ENCODE data around the gene ARID3B. TPM values are rescaled to one million over a fixed set of nuclear protein-coding genes. Genes with fewer than 3 reads are reported as not detected.

Gene ARID3B
- total RNA-seq, 1 experiment from 2014 or later = 19.0 TPM

- TF ChIP-seq EZH2phosphoT487 (IDR thresholded peaks at IDR 0.05; ENCODE audit: borderline replicate concordance, low read length) (no peak), EZH2 (IDR thresholded peaks at IDR 0.05; ENCODE audit: low read length, unreplicated experiment) (no peak), CTCF (conservative IDR thresholded peaks at IDR 0.05; ENCODE audit: low read depth, low read length) (no peak)
- CTCF ChIA-PET = no interaction called here
- intact Hi-C loops (cut with micrococcal nuclease) = no loop called here
- peaks cover 31% of the 10 kb centered on the region; the same call in 1 of the 2 replicates for H3K36me3 ChIP-seq (ENCODE audit: low read depth, low read length)
- BruUV-seq (replicated peaks) = no TSS peak
- H3K27ac ChIP-seq (ENCODE audit: low read length) = no peak overlapping the region
- POLR2A ChIA-PET (ENCODE audit: unreplicated experiment) = no interaction called here
- H3K9ac ChIP-seq (ENCODE audit: low read length) = no peak overlapping the region
- no peaks in the 10 kb centered on the region for H3F3A ChIP-seq (ENCODE audit: low read length, unreplicated experiment)
- no peak overlapping the region for H2AFZ ChIP-seq (ENCODE audit: low read length)
- H4K20me1 ChIP-seq (ENCODE audit: low read length) = no peaks in the 10 kb centered on the region
- no peaks in the 10 kb centered on the region for H3K9me2 ChIP-seq (replicated peaks; ENCODE audit: low read length)
- no peak overlapping the region for H3K4me2 ChIP-seq (ENCODE audit: low read length)
- ATAC-seq = no peak
- no peak overlapping the region for H3K4me3 ChIP-seq (ENCODE audit: low read length)
- no peaks in the 10 kb centered on the region for H3K79me2 ChIP-seq (ENCODE audit: low read length)
- no peak for DNase-seq
- no peaks in the 10 kb centered on the region for H3K27me3 ChIP-seq (ENCODE audit: low read length)
- H3K9me3 ChIP-seq (ENCODE audit: low read length) = no peaks in the 10 kb centered on the region
- H3K4me1 ChIP-seq (ENCODE audit: insufficient read depth, low read length) = no peaks in the 10 kb centered on the region
Observed at GRCh38 chr15:74592222-74592621, 51.2 kb downstream of the ARID3B start.

GRCh38 chr15:74593122-74593521 is 52.1 kb downstream of the ARID3B start:
- no peak overlapping the region for H3K4me2 ChIP-seq (ENCODE audit: low read length)
- no peaks in the 10 kb centered on the region for H3K79me2 ChIP-seq (ENCODE audit: low read length)
- DNase-seq (no peak), ATAC-seq (no peak)
- peaks cover 34% of the 10 kb centered on the region; the same call in 1 of the 2 replicates for H3K36me3 ChIP-seq (ENCODE audit: low read depth, low read length)
- ChIA-PET POLR2A (ENCODE audit: unreplicated experiment) (no interaction called here), CTCF (no interaction called here)
- H3K9me2 ChIP-seq (replicated peaks; ENCODE audit: low read length) = no peaks in the 10 kb centered on the region
- intact Hi-C loops (cut with micrococcal nuclease) = no loop called here
- no peaks in the 10 kb centered on the region for H3K9me3 ChIP-seq (ENCODE audit: low read length)
- no peak overlapping the region for H2AFZ ChIP-seq (ENCODE audit: low read length)
- no peaks in the 10 kb centered on the region for H4K20me1 ChIP-seq (ENCODE audit: low read length)
- H3K4me1 ChIP-seq (ENCODE audit: insufficient read depth, low read length) = no peaks in the 10 kb centered on the region
- BruUV-seq (replicated peaks) = no TSS peak
- no peaks in the 10 kb centered on the region for H3F3A ChIP-seq (ENCODE audit: low read length, unreplicated experiment)
- no peak overlapping the region for H3K4me3 ChIP-seq (ENCODE audit: low read length)
- H3K27ac ChIP-seq (ENCODE audit: low read length) = no peak overlapping the region
- no peaks in the 10 kb centered on the region for H3K27me3 ChIP-seq (ENCODE audit: low read length)
- TF ChIP-seq CTCF (conservative IDR thresholded peaks at IDR 0.05; ENCODE audit: low read depth, low read length) = no peak
- no peak for TF ChIP-seq EZH2phosphoT487 (IDR thresholded peaks at IDR 0.05; ENCODE audit: borderline replicate concordance, low read length)
- no peak for TF ChIP-seq EZH2 (IDR thresholded peaks at IDR 0.05; ENCODE audit: low read length, unreplicated experiment)
- no peak overlapping the region for H3K9ac ChIP-seq (ENCODE audit: low read length)

GRCh38 chr15:74594455-74594854 is 53.4 kb downstream of the ARID3B start:
- no TSS peak for BruUV-seq (replicated peaks)
- intact Hi-C loops (cut with micrococcal nuclease) = no loop called here
- H3K36me3 ChIP-seq (ENCODE audit: low read depth, low read length) = peaks cover 36% of the 10 kb centered on the region; the same call in 1 of the 2 replicates
- H3K4me3 ChIP-seq (ENCODE audit: low read length) = no peak overlapping the region
- H4K20me1 ChIP-seq (ENCODE audit: low read length) = no peaks in the 10 kb centered on the region
- no peak overlapping the region for H3K9ac ChIP-seq (ENCODE audit: low read length)
- CTCF ChIA-PET = no interaction called here
- no peaks in the 10 kb centered on the region for H3K9me2 ChIP-seq (replicated peaks; ENCODE audit: low read length)
- ATAC-seq = no peak
- H3K4me2 ChIP-seq (ENCODE audit: low read length) = no peak overlapping the region
- no peaks in the 10 kb centered on the region for H3F3A ChIP-seq (ENCODE audit: low read length, unreplicated experiment)
- no peaks in the 10 kb centered on the region for H3K27me3 ChIP-seq (ENCODE audit: low read length)
- H2AFZ ChIP-seq (ENCODE audit: low read length) = no peak overlapping the region
- no peak overlapping the region for H3K27ac ChIP-seq (ENCODE audit: low read length)
- TF ChIP-seq EZH2 (IDR thresholded peaks at IDR 0.05; ENCODE audit: low read length, unreplicated experiment) = no peak
- no peak for TF ChIP-seq EZH2phosphoT487 (IDR thresholded peaks at IDR 0.05; ENCODE audit: borderline replicate concordance, low read length)
- no peaks in the 10 kb centered on the region for H3K79me2 ChIP-seq (ENCODE audit: low read length)
- H3K4me1 ChIP-seq (ENCODE audit: insufficient read depth, low read length) = no peaks in the 10 kb centered on the region
- H3K9me3 ChIP-seq (ENCODE audit: low read length) = no peaks in the 10 kb centered on the region
- DNase-seq = no peak
- POLR2A ChIA-PET (ENCODE audit: unreplicated experiment) = no interaction called here
